Stimulated activated CD8-positive, alpha-beta memory T cell treated with anti-CD3 and anti-CD28 coated beads, Interleukin-2, amount 100 ng/mL, for 1 hour (primary cell): ENCODE measurements around the gene SLC45A3.

ENCODE experiments used
- DNase-seq, 2 donors: peaks; one replicate each; pipeline ENCODE4 v3.0.0-alpha.2; 2020; ENCODE audit warnings: low read depth in 2 of 2

SLC45A3 gene

GRCh38 chr1:205669341-205670149, 10.8 kb downstream of the SLC45A3 start:
- DNase-seq = no peak

DNA sequence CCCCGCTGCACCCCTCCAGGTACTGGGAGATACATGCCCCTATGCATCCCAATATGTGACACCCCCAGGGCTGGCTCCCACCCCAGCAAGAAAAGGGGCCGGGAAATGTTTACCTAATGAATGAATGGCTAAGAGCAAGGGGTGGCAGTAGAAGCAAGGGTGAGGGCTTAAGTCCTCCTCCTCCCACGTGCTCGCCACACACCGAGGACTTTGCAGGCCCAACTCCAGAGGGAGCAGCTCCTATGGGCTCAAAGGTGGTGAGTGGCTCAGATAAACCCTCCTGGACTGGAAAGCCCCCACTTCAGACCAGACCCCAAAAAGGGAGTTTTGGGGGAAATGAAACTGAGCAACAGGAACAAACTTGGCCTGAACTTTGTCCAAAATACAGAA, 11.4 kb downstream of the SLC45A3 start:
- no peak for DNase-seq

GRCh38 chr1:205667909-205668643, 12.2 kb downstream of the SLC45A3 start:
- no peak for DNase-seq

DNA sequence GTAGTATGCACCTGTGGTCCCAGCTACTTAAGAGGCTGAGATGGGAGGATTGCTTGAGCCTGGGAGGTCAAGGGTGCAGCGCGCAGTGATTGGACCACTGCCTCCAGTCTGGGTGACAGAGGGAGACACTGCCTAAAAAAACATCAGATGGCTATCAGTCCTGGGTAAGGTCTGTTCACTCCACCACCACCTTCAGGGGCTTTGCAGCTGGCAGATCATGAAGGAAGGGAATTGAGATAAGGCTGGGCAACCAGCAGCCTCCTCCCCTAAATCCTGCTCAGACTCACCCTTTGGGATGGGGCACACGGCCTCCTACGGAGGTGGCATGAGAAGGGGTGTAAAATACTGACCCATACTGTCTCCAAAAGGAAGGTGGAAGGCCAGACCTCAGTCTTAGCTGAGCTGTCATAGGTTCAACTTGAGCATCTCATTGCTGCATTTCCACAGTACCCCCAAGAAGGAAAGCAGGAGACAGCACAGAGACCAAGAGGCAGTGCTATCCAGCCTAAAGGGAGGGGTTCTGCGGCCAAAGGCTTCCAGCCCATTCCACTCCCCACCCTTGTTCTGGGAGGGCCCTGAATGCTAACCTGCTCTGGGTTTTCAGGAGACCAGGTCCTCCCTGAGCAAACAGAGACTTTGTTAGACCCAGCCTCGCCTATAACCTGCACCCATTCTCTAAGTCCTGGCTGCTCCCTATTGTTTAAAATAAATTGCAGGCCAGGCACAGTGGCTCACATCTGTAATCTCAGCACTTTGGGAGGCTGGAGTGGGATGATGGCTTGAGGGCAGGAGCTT, 13.7 kb downstream of the SLC45A3 start:
- no peak for DNase-seq

GRCh38 chr1:205665201-205666045, 14.9 kb downstream of the SLC45A3 start:
- no peak for DNase-seq

- DNase-seq = no peak
These were observed 15.8 kb downstream of the SLC45A3 start for GRCh38 chr1:205664399-205665017.

DNA sequence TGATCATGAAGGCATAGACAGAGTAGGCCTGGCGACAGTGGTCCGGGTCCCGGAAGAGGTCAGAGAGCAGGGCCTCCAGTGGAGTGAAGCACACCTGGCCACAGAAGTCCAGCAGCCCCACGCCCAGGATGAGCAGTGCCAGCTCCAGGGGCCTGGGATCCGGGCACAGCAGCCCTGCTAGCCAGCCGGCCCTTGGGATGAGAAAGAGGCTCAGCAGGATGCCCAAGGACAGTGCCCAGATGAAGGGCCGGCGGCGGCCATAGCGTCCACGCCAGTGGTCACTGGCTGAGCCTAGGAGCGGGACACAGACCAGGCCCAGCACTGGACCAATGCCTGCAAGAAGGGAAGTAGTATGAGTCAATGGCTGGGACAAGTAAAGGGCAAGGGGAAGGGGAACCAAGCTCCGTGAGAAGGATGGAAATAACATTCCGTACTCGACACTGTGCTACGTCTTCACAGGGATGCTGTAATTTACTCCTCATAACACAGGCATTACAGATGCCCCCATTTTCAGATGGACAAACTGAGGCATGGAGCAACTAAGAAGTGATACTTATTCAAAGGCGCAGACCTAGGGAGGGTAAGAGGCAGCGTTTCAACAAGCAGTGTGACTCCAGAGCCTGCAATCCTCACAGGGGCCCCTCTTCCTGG, 16.9 kb downstream of the SLC45A3 start:
- no peak for DNase-seq

- DNase-seq = no peak
These were observed 17.5 kb downstream of the SLC45A3 start for GRCh38 chr1:205662791-205663190.

DNA sequence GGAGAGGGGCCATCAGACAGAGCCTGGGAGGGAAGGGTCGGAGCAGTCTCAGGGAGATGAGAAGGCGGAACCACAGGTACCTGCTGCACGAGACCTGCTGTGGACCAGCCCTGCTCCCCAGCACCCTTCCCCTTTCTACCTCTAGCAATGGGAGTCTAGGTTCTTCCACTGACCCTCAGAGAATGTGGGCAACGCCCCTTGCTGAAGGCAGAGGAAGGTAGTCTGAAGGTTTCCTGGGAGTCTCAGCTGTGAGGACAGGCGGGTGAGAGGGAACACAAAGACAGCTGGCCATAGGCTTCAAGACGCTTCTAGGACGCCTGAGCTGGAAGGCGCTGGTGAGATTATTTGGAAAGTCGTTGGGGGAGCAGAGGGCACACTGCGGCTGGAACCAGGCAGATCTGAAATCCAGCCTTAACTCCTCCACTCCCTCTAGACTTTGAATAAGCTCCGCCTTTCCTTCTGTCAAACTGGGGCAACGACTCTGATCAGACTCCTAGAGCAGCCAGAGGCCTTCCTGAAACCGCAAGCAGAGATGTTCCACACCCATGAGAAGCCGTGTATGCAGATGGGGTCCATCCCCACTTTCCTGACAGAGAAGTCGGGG, 18.1 kb downstream of the SLC45A3 start:
- no peak for DNase-seq

DNA sequence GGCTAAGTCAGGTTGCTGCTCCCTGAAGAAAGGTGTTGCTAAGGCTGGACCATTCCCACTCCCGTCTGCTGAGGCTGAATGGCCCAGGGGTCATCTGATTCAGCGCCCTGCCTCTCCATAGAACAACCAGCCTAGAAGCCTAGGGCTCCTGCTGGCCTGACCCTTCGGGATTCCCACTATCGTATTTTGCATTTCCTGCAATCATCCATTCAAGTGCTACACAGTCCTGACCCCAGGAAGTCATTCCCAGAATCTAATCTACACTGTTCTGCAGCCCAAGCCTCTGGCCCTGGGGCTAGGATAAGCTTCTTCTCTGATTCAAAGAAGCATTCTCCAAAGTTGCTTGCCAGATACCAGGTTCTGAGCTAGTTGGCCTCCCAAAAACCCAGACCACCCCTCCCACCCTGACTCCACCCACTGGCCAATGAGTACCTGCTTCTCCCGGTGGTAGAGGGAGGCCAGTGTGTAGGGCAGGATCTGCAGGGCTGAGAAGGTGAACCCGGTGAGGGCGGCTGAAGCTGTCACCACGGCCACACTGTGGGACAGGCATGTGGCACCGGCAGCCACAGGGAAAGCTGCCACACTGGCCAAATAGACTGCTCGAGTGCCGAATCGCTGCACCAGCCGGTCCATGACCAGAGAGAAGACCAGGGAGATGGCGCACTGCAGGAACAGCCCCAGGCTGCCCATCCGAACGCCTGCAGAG, 18.7 kb downstream of the SLC45A3 start:
- DNase-seq = no peak

DNA sequence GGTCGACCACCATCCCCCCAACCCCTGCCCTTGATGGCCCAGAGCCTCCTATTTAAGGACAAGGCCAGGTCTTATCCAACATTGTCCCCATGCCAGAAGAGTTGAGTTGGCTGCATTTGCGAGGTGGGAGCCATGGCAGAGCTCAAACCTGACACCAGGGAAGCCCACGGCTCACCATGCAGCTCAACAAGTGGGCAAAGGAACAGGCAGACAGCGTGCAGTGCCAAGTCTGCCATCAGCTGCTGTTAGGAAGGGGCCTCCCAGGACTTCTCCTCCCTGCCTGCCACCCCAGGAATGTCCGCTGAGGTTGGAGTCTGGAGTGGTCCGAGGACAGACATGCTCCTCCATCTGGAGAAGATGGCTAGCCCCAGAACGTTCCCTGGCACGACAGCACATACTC, 19.9 kb downstream of the SLC45A3 start:
- no peak for DNase-seq

DNA sequence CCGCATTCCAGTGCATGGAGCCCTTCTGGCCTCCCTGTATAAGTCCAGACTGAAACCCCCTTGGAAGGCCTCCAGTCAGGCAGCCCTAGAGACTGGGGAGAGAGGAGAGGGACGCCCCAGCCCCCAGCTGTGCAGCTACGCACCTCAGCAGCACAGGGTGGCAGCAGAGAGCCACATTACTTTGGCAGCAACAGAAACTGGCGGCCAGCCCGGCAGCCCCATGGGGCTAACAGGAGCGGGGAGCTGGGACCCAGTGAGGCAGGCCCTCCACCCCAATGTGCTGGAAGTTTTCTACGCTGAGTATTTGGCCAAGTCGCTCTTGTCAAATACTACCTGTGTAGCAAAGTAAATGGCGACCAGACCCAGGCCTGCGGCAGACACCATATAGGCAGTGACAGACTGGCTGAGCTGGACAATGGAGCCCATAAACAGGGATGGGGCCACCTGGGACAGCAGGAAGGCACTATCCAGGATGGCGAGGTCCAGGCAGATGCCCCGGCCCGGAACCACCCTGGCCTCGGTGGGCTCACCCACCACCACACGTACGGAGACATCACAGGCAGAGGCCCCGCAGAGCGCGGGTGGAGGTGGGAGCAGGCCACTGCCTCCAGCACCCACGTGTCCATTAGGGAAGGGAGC, 21.2 kb downstream of the SLC45A3 start:
- DNase-seq = peak; percentile 33 to 49

DNA sequence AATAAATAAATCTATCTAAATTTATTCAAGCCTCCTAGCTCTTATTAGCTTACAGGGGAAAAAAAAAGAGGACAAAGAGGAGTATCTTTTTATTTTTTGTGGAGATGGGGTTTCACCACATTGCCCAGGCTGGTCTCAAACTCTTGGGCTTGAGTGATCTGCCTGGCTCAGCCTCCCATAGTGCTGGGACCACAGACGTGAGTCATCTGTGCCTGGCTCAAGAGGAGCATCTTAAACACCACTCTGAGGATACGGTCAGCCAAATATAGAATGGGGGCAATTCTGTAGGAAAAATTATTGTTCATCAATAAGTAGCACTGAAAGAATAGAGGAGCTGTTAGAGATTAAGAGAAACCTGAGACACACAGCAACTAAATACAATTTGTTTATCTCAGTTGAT, 24.1 kb downstream of the SLC45A3 start:
- DNase-seq = no peak

GRCh38 chr1:205652984-205653383, 27.3 kb downstream of the SLC45A3 start:
- no peak for DNase-seq

DNA sequence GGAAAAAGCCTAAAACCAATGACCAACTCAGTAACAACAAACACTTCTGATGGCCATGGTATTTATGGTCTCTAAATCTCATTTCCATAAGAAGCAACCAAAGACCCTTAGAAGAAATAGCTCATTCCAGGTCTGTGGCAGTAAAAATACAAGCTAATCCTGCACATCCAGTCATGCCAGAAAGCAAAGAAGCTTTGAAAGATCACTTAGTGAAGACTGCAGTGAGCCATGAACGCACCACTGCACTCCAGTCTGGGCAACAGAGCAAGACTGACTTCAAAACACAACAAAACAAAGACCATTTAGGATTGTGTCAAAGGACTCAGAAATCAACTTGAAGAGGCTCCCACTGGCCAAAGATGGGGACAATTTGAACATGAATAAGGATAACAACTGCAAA, 30.1 kb downstream of the SLC45A3 start:
- DNase-seq = no peak

DNA sequence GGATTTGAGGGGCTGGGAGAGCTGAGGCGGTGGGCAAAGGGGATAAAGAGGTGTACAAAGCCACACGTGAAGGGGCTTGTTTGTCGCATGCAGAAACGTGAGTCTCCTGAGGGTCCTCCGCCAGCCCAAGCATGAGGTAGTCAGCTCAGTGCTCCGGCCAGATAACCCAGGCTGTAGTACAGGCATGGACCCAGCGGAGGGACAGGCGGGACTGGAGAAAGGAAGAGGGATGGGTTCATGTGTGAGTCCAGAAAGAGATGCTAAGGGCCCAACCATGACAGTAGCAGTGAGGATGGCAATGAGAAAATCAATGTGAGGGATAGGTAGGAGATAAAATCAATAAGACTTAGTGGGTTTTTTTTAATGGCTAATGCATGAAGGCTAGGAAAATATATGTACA, 34.8 kb downstream of the SLC45A3 start:
- DNase-seq = no peak

DNA sequence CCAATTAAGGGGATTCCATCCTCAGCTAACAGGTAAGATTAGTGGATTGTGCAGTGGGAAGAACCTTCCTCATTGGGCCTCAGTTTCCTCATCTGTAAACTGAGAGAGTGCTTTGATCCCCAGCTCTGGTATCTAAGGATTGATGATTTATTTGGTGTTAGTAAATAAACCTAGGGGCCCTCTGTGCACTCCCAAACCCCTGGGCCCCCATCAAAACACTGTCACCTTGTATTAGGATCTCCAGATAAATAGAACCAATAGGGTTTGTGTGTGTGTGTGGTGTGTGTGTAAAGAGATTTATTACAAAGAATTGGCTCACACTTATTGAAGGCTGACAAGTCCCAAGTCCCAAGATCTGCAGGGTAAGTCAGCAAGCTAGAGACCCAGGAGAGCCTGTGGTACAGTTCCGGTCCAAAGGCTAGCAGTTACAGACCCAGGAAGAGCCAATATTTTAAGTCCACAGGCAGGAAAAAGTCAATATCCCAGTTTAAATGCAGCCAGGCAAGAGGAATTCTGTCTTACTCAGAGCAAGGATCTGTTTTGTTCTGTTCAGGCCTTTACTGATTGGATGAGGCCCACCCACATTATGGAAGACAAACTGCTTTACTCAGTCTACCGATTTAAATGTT, 37.5 kb downstream of the SLC45A3 start:
- no peak for DNase-seq

DNA sequence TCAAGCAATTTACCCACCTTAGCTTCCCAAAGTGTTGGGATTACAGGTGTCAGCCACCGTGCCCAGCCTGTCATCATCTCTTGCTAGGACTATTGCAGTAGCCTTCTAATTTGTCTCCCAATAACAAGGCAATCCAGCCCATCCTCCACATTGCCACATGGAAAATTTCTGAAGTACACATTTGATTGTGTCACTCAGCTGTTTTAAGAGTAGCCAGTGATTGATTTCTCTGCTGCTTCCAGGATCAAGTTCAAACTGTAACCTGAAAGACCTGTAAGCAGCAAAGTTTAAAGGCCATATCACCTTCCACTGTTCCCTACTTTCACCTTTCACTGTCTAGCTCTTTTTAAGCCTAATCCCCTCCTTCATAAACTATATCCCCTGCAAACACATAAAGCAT, 40.7 kb downstream of the SLC45A3 start:
- no peak for DNase-seq
